Muscle layer of duodenum (tissue), 2 donors: ENCODE data around the gene NPBWR2.
"Not testable (repeated sequence)": the region's sequence is repeated elsewhere in the genome, so short reads cannot be mapped to it uniquely, and the experiment has no call there.

Experiments
- H3K27ac ChIP-seq: one replicate; pipeline ENCODE4 v1.7.0; 2013; ENCODE audit warnings: mild to moderate bottlenecking, low read length
- H3K27me3 ChIP-seq: one replicate; pipeline ENCODE4 v1.7.0; 2013; ENCODE audit warnings: low read depth, mild to moderate bottlenecking, control low read depth, low read length
- H3K36me3 ChIP-seq, 2 donors: one replicate each; pipeline ENCODE4 v1.7.0; 2013; ENCODE audit warnings: low read length in 2 of 2, control low read depth in 1 of 2, mild to moderate bottlenecking in 1 of 2; ENCODE audit not compliant: insufficient read depth in 2 of 2, control insufficient read depth in 1 of 2
- H3K4me1 ChIP-seq, 2 donors: one replicate each; pipeline ENCODE4 v1.7.0; 2013; ENCODE audit warnings: low read length in 2 of 2, mild to moderate bottlenecking in 2 of 2, control low read depth in 1 of 2, moderate library complexity in 1 of 2; ENCODE audit not compliant: insufficient read depth in 2 of 2, control insufficient read depth in 1 of 2
- H3K4me3 ChIP-seq, 2 donors: one replicate each; pipeline ENCODE4 v1.7.0; 2013; ENCODE audit warnings: low read length in 2 of 2, low read depth in 1 of 2, mild to moderate bottlenecking in 1 of 2
- H3K9me3 ChIP-seq, 2 donors: one replicate each; pipeline ENCODE4 v1.7.0; 2013; ENCODE audit warnings: low read length in 2 of 2, control low read depth in 1 of 2, mild to moderate bottlenecking in 1 of 2; ENCODE audit not compliant: control insufficient read depth in 1 of 2
- donor health status: healthy.

NPBWR2 gene

DNA sequence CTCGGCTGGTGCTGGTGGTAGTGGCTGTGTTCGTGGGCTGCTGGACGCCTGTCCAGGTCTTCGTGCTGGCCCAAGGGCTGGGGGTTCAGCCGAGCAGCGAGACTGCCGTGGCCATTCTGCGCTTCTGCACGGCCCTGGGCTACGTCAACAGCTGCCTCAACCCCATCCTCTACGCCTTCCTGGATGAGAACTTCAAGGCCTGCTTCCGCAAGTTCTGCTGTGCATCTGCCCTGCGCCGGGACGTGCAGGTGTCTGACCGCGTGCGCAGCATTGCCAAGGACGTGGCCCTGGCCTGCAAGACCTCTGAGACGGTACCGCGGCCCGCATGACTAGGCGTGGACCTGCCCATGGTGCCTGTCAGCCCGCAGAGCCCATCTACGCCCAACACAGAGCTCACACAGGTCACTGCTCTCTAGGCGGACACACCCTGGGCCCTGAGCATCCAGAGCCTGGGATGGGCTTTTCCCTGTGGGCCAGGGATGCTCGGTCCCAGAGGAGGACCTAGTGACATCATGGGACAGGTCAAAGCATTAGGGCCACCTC is 8.8 kb downstream of the NPBWR2 start:
- Histone ChIP-seq H3K27ac (no peak overlapping the region), H3K4me1 (peaks cover 0 to 7% of the 10 kb centered on the region in 2 donors), H3K27me3 (peaks cover 25% of the 10 kb centered on the region)

GRCh38 chr20:64096535-64096934 is 10.8 kb downstream of the NPBWR2 start:
- H3K4me1 ChIP-seq, result no peaks in the 10 kb centered on the region
- no peak overlapping the region for H3K4me3 ChIP-seq
- no peaks in the 10 kb centered on the region for H3K36me3 ChIP-seq
- no peaks in the 10 kb centered on the region for H3K9me3 ChIP-seq
- peaks cover 15% of the 10 kb centered on the region for H3K27me3 ChIP-seq
- no peak overlapping the region for H3K27ac ChIP-seq

More for the DNA sequence above, 8.8 kb downstream of the NPBWR2 start:
- no peaks in the 10 kb centered on the region for H3K9me3 ChIP-seq
- H3K36me3 ChIP-seq, result no peaks in the 10 kb centered on the region
- H3K4me3 ChIP-seq, result no peak overlapping the region

DNA sequence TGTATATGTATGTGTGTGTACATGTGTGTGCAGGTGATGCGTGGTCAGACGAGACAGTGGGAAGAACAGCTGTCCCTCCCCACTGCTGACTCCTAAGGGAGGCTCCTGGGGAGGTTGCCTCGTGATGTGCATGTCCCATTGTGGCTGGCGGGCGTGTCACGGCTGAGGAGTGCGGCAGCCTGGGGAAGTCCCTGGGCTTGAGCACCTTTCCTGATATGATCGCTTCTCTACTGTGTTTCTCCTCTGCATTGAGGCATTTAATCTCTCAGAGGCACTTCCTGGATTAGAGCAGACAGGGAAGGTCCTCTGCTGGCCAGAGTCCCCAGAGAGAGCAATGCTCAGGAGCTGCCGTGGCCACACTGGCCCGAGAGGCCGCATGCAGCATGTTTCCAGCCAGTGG is 11.4 kb downstream of the NPBWR2 start:
- H3K4me3 ChIP-seq, result no peak overlapping the region
- H3K4me1 ChIP-seq, result no peaks in the 10 kb centered on the region
- H3K36me3 ChIP-seq, result no peaks in the 10 kb centered on the region
- H3K27me3 ChIP-seq, result peaks cover 9% of the 10 kb centered on the region
- no peaks in the 10 kb centered on the region for H3K9me3 ChIP-seq
- H3K27ac ChIP-seq, result no peak overlapping the region

- Histone ChIP-seq H3K4me1 (no peaks in the 10 kb centered on the region), H3K9me3 (no peaks in the 10 kb centered on the region), H3K4me3 (no peak overlapping the region), H3K36me3 (no peaks in the 10 kb centered on the region), H3K27me3 (peaks cover 4% of the 10 kb centered on the region), H3K27ac (no peak overlapping the region)
These were observed 11.9 kb downstream of the NPBWR2 start for GRCh38 chr20:64095455-64095854.

DNA sequence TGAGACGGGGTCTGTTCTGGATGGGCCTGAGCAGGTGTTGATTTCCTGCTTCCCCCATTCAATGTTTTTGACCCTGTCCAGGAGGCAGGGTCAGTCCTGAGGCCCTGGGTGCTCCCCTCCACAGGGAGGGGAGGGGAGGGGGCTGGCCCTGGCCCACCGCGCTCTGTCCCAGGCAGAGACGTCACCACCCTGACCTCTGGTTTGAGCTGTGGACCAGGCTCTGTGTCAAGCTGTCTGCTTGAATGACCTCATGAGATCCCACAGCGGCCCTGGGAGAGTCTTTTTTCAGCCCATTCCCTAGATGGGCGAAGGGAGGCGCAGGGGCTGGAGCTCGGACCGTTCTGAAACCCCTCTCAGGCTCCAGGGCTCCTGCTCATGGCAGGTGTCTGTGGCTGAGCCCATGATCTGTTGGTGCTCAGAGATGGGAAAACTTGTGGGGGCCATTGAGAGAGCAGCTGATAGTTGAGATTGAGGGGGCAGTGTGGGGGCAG is 14.3 kb downstream of the NPBWR2 start:
- Histone ChIP-seq H3K4me3 (no peak overlapping the region), H3K4me1 (no peaks in the 10 kb centered on the region), H3K27me3 (no peaks in the 10 kb centered on the region), H3K36me3 (no peaks in the 10 kb centered on the region), H3K27ac (no peak overlapping the region), H3K9me3 (no peaks in the 10 kb centered on the region)

DNA sequence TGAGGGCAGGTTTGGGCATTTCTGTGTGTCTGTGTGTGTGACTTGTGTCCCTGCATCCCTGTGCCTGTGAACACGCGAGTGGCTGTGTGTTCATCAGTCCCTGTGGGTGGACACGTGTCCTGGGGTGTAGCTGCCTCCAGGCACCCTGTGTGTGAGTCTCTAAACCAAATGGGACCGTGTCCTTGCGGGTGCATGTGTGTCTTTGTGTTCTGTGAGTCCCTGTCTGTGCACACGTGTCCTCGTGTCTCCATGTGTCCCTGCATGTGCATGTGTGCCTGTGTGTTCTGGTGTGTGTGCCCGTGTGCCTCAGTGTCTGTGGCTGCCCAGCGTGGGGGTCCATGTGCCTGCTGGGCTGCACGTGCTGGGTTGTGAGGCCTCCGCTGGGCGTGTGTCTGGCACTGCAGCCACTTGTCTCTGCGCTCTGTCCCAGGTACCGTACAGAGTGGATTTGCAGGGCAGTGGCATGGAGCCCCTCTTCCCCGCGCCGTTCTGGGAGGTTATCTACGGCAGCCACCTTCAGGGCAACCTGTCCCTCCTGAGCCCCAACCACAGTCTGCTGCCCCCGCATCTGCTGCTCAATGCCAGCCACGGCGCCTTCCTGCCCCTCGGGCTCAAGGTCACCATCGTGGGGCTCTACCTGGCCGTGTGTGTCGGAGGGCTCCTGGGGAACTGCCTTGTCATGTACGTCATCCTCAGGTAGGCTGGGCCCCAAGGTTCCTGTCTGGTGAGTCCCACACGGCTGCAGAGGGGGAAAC is 14.9 kb downstream of the NPBWR2 start:
- Histone ChIP-seq H3K27me3 (no peaks in the 10 kb centered on the region), H3K4me1 (no peaks in the 10 kb centered on the region), H3K36me3 (no peaks in the 10 kb centered on the region), H3K9me3 (peaks cover 0 to 4% of the 10 kb centered on the region in 2 donors), H3K27ac (no peak overlapping the region), H3K4me3 (no peak overlapping the region)

DNA sequence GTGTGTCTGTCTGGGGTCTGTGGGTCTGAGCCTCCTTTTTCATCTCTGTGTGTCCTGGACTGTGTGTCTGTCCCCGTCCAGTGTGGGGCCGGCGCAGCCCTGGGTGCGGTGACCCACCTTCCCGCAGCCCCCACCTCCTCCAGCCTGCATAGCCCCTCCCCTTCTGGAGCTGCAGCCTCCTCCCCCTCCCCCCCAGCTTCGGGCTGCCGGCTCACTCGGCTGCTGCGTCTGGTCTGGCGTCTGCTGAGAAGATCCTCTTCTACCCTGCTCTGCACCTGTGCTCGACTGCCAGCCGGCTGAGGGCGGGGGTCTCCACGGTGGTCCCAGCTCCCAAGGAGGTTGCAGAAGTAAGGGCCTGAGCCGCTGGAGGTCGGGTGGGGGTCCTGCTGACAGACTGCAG is 15.6 kb downstream of the NPBWR2 start:
- H3K4me1 ChIP-seq, result no peaks in the 10 kb centered on the region
- no peaks in the 10 kb centered on the region for H3K36me3 ChIP-seq
- no peak overlapping the region for H3K27ac ChIP-seq
- H3K27me3 ChIP-seq, result no peaks in the 10 kb centered on the region
- no peak overlapping the region for H3K4me3 ChIP-seq
- peaks cover 0 to 7% of the 10 kb centered on the region in 2 donors for H3K9me3 ChIP-seq

GRCh38 chr20:64091340-64091739 is 16.0 kb downstream of the NPBWR2 start:
- Histone ChIP-seq H3K27ac (no peak overlapping the region), H3K4me3 (no peak overlapping the region), H3K9me3 (peaks cover 0 to 7% of the 10 kb centered on the region in 2 donors), H3K27me3 (no peaks in the 10 kb centered on the region), H3K4me1 (no peaks in the 10 kb centered on the region), H3K36me3 (no peaks in the 10 kb centered on the region)

DNA sequence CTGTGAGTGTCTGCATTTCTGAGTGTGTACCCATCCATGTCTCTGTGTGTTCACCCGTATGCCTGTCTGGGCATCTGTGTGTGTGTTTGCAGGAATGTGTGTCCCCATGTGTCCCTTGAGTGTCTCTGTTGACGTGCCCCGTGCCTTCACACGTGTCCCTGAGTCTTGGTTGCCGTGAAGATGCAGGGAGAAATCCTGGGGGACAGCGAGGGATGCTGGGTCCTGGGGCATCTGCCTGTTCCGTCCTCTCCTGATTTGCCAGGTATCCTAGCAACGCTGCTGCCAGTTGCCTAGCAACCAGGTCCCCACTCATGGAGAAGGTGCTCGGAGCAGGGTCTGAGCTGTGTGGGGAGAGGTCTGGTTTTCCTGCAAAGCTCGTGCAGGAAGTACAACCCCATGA is 17.2 kb downstream of the NPBWR2 start:
- Histone ChIP-seq H3K36me3 (no peaks in the 10 kb centered on the region), H3K4me3 (no peak overlapping the region), H3K4me1 (no peaks in the 10 kb centered on the region), H3K27ac (no peak overlapping the region), H3K27me3 (peaks cover 1% of the 10 kb centered on the region), H3K9me3 (peaks cover 0 to 7% of the 10 kb centered on the region in 2 donors)

DNA sequence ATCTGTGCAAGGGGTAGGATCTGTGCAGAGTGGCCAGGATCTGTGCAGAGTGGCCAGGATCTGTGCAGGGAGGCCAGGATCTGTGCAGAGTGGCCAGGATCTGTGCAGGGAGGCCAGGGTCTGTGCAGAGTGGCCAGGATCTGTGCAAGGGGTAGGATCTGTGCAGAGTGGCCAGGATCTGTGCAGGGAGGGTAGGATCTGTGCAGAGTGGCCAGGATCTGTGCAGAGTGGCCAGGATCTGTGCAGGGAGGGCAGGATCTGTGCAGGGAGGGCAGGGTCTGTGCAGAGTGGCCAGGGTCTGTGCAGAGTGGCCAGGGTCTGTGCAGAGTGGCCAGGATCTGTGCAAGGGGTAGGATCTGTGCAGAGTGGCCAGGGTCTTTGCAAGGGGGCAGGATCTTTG is 18.8 kb downstream of the NPBWR2 start:
- peaks cover 14% of the 10 kb centered on the region for H3K27me3 ChIP-seq
- H3K4me1 ChIP-seq, result peaks cover 0 to 12% of the 10 kb centered on the region in 2 donors
- H3K9me3 ChIP-seq, H3K4me3 ChIP-seq, H3K27ac ChIP-seq, H3K36me3 ChIP-seq: not testable (repeated sequence)

- Histone ChIP-seq H3K27me3 (peaks cover 14% of the 10 kb centered on the region), H3K4me1 (peaks cover 0 to 21% of the 10 kb centered on the region in 2 donors)
- H3K4me3 ChIP-seq, H3K9me3 ChIP-seq, H3K27ac ChIP-seq, H3K36me3 ChIP-seq: not testable (repeated sequence)
These were observed 20.0 kb downstream of the NPBWR2 start for GRCh38 chr20:64087226-64087825.
